Smooth muscle cell (in vitro differentiated cells): Measurements from ENCODE around the gene PDPK1. TPM values are rescaled to one million over a fixed set of nuclear protein-coding genes. Genes with fewer than 3 reads are reported as not detected.

Experiments used
- DNase-seq: peaks from one replicate; lab custom pipeline; 2025; ENCODE audit not compliant: unreplicated experiment; lab: John Stamatoyannopoulos, UW
- H2AFZ ChIP-seq: fragments of 200-600 bp; sonication (generic); 2 replicates; pipeline ENCODE4 v1.6.0; 2016; ENCODE audit warnings: antibody characterized with exemption, low read depth, mild to moderate bottlenecking
- H3F3A ChIP-seq: fragments of 200-600 bp; sonication (generic); 2 replicates; pipeline ENCODE4 v1.6.0; 2017; ENCODE audit warnings: antibody characterized with exemption, low read depth
- H3K27ac ChIP-seq: fragments of 200-600 bp; sonication (generic); 2 replicates; pipeline ENCODE4 v1.5.1; 2016; ENCODE audit warnings: low read depth, mild to moderate bottlenecking
- H3K27me3 ChIP-seq: fragments of 200-600 bp; sonication (generic); 2 replicates; pipeline ENCODE4 v1.6.1; 2016; ENCODE audit warnings: low read depth, mild to moderate bottlenecking
- H3K36me3 ChIP-seq: fragments of 200-600 bp; sonication (generic); 2 replicates; pipeline ENCODE4 v1.5.1; 2016; ENCODE audit warnings: low read depth
- H3K4me1 ChIP-seq: fragments of 200-600 bp; sonication (generic); 2 replicates; pipeline ENCODE4 v1.5.1; 2016; ENCODE audit warnings: low read depth
- H3K4me2 ChIP-seq: fragments of 200-600 bp; sonication (generic); 2 replicates; pipeline ENCODE4 v1.6.0; 2016; ENCODE audit warnings: mild to moderate bottlenecking
- H3K4me3 ChIP-seq: fragments of 200-600 bp; sonication (generic); 2 replicates; pipeline ENCODE4 v1.5.1; 2016; ENCODE audit warnings: mild to moderate bottlenecking
- H3K79me2 ChIP-seq: fragments of 200-600 bp; sonication (generic); 2 replicates; pipeline ENCODE4 v1.6.0; 2016; ENCODE audit warnings: low read depth, mild to moderate bottlenecking
- H3K9ac ChIP-seq: fragments of 200-600 bp; sonication (generic); 2 replicates; pipeline ENCODE4 v1.6.0; 2016; ENCODE audit warnings: low read depth
- H3K9me3 ChIP-seq: fragments of 200-600 bp; sonication (generic); replicated peaks from 2 replicates; pipeline ENCODE4 v1.5.1; 2016; ENCODE audit warnings: low read depth
- H4K20me1 ChIP-seq: fragments of 200-600 bp; sonication (generic); 2 replicates; pipeline ENCODE4 v1.6.0; 2016; ENCODE audit warnings: low read depth
- WGBS: methylation state at CpG from one replicate; pipeline ENCODE4 v1.1.7; 2016; ENCODE audit warnings: low lambda C conversion rate; 5-methylcytosine and 5-hydroxymethylcytosine counted together
- polyA plus RNA-seq: library from polyadenylated mRNA; unstranded; fragments of >200 nt; fragmentation: Nextera tagmentation; extraction: Ambion mirVana; gene quantifications from 2 replicates; pipeline ENCODE4 v1.2.1, GENCODE V29; 2016
- total RNA-seq: library from RNA; depleted of rRNA; stranded (reverse); fragments of >200 nt; gene quantifications from 2 replicates; pipeline ENCODE4 v1.2.3, GENCODE V29; 2014
- TF ChIP-seq, protein P1 (sequence below): fragments of 200-600 bp; sonication (generic); IDR thresholded peaks from 2 replicates; pipeline ENCODE4 v1.5.1; 2017; ENCODE audit warnings: borderline replicate concordance, mild to moderate bottlenecking, antibody characterized with exemption; ENCODE audit not compliant: insufficient read depth, poor library complexity, severe bottlenecking

The PDPK1 gene
- total and polyA plus RNA-seq, 2 experiments from 2014 or later = 16.4 to 23.8 TPM

DNA sequence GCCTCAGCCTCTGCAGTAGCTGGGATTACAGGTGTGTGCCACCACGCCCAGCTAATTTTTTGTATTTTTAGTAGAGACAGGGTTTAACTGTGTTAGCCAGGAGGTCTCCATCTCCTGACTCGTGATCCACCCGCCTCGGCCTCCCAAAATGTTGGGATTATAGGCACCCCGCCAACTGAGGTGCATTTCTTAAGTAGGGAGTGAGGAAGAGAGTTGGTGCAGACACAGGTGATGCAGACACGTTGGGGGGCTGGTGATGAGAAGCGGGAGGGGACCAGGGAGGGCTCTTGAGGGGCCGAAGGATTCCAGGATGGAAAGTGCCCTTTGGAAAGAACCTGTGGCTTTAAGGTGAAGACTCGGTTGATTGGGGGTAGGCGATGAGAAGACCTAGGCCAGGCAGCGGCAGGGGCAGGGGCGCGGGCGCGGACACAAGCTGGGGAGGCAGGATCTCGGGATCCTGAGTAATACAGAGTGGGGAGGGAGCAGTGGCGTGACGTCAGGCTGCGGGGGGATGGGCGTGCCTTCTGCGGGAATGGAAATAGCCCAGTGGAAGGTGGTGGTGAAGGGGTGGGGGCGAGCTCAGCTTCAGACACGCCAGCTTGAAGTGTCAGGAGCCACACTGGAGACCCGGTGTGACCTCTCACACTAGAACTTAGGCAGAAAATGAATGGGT lies 26.6 kb upstream of the PDPK1 start:
- Histone ChIP-seq H3K4me1 (peaks cover 29% of the 10 kb centered on the region), H3K9me3 (no peaks in the 10 kb centered on the region), H4K20me1 (peaks cover 19% of the 10 kb centered on the region), H3F3A (peaks cover 3% of the 10 kb centered on the region), H3K79me2 (peaks cover 24% of the 10 kb centered on the region), H3K36me3 (no peaks in the 10 kb centered on the region), H3K4me2 (peak overlapping the region; percentile 72), H2AFZ (no peak overlapping the region), H3K4me3 (no peak overlapping the region), H3K27ac (no peak overlapping the region), H3K9ac (peak overlapping the region; percentile 68), H3K27me3 (no peaks in the 10 kb centered on the region)
- WGBS = 48% methylated on average over 13 of the region's 24 CpGs
- TF ChIP-seq, protein P1, sequence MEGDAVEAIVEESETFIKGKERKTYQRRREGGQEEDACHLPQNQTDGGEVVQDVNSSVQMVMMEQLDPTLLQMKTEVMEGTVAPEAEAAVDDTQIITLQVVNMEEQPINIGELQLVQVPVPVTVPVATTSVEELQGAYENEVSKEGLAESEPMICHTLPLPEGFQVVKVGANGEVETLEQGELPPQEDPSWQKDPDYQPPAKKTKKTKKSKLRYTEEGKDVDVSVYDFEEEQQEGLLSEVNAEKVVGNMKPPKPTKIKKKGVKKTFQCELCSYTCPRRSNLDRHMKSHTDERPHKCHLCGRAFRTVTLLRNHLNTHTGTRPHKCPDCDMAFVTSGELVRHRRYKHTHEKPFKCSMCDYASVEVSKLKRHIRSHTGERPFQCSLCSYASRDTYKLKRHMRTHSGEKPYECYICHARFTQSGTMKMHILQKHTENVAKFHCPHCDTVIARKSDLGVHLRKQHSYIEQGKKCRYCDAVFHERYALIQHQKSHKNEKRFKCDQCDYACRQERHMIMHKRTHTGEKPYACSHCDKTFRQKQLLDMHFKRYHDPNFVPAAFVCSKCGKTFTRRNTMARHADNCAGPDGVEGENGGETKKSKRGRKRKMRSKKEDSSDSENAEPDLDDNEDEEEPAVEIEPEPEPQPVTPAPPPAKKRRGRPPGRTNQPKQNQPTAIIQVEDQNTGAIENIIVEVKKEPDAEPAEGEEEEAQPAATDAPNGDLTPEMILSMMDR = no peak
- peak; percentile 41 for DNase-seq

DNA sequence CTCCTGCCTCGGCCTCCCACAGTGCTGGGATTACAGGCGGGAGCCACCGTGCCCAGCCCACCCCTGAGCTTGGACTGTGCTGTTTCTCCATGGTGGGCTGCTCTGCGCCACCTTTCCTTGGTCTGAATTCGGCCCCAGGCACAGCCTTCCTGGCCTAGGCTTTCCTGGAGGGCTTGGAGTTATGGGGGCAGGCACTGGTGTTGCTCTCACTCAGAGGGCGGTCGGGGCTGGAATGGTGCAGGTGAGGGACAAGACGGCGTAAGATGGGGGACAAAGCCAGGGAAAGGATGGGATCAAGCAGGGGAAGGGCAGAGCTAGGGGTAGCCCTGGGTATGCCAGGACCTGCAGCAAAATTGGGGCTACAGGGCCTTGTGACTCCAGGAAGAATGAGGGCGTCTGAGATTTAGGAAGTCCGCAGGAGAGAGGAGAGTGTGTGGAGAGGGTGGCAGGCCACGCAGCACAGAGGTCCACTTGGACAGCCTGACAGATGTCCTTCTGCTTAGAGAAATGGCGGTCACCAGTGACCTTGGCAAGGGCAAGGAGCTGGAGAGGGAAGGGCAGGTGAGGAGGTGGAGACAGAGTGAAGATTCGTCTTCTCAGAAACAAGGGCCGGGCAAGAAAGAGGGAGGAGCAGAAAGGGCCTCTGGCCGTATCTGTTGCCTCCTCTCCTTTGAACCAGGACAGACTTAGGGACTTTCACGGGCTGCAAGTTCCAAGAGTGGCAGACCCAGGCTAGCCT lies 25.7 kb upstream of the PDPK1 start:
- H3K79me2 ChIP-seq = peaks cover 33% of the 10 kb centered on the region
- H3K9me3 ChIP-seq = no peaks in the 10 kb centered on the region
- no peak overlapping the region for H3K27ac ChIP-seq
- no peaks in the 10 kb centered on the region for H3K27me3 ChIP-seq
- no peaks in the 10 kb centered on the region for H3K36me3 ChIP-seq
- TF ChIP-seq, protein P1 = no peak
- H4K20me1 ChIP-seq = peaks cover 28% of the 10 kb centered on the region
- H3F3A ChIP-seq = peaks cover 3% of the 10 kb centered on the region
- no peak overlapping the region for H3K4me3 ChIP-seq
- no peak overlapping the region for H2AFZ ChIP-seq
- no peak overlapping the region for H3K4me2 ChIP-seq
- DNase-seq = no peak
- WGBS = 89% methylated on average over 17 of the region's 17 CpGs
- peaks cover 29% of the 10 kb centered on the region for H3K4me1 ChIP-seq
- no peak overlapping the region for H3K9ac ChIP-seq

DNA sequence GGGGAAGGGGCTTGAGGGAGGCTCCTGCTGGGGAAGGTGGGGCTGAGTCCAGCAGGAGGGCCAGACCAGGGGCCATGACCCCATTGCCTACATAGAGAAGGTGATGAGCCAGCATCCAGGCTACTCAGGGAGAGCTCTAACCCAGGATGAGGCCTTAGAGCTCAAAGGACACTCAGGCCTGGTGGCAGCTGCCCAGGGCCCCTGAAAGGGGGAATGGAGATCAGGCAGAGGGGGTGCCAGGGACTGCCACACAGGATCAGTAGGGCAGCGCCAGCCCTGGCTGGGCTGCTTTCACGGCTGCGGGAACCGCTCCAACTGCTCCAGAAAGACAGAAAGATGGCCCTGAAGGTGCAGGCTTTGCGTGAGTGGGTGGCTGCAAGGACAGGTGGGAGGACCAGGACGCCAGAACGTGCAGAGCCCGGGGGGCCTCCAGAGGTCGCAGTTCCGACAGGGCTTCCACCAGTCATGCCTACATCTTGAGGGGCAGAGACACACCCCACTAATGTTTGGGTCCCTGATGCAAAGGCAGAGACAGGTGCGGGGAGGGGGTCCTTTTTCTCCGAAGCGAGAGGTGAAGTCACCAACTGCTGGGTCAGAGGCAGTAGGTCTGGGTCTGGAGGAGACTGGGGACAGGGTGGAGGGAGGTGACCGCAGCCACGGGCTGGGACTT lies 25.0 kb upstream of the PDPK1 start:
- no peak for DNase-seq
- Histone ChIP-seq H3K36me3 (no peaks in the 10 kb centered on the region), H3K27me3 (no peaks in the 10 kb centered on the region), H3K9me3 (no peaks in the 10 kb centered on the region), H3K9ac (no peak overlapping the region), H4K20me1 (peaks cover 36% of the 10 kb centered on the region), H3F3A (peaks cover 3% of the 10 kb centered on the region), H3K4me1 (peaks cover 29% of the 10 kb centered on the region), H3K27ac (no peak overlapping the region), H3K79me2 (peaks cover 40% of the 10 kb centered on the region), H3K4me2 (peak overlapping the region; percentile 98), H2AFZ (peak overlapping the region; percentile 66), H3K4me3 (peak overlapping the region; percentile 100)
- WGBS = 39% methylated on average over 14 of the region's 15 CpGs
- TF ChIP-seq, protein P1 = no peak
